HEK293 (cell line): ENCODE results near the gene CHMP6.

Experiments used
- CTCF ChIA-PET: fragments of 350-600 bp; formaldehyde crosslinking; extraction: SDS; loops from one replicate; lab custom pipeline; 2021; ENCODE audit warnings: antibody characterized with exemption; lab: Yijun Ruan, JAX
- POLR2A ChIA-PET: fragments of 300-600 bp; formaldehyde crosslinking; extraction: SDS; loops from one replicate; lab custom pipeline; 2020; ENCODE audit warnings: antibody characterized with exemption, inconsistent platforms; lab: Yijun Ruan, JAX
- H3K27ac ChIP-seq: fragments of 200-500 bp; sonication (Bioruptor generic); 2 replicates; pipeline ENCODE4 v1.5.1; 2014; ENCODE audit warnings: low read depth, low read length, control low read depth, inconsistent platforms; ENCODE audit errors: extremely low read depth
- H3K36me3 ChIP-seq, 2 experiments: fragments of 200-500 bp in 1 of 2; sonication (Bioruptor generic) in 1 of 2; 1 replicate in 1 of 2; 2 replicates in 1 of 2; pipeline ENCODE4 v1.5.1; 2014 to 2017; ENCODE audit warnings: inconsistent platforms in 2 of 2, low read length in 2 of 2; ENCODE audit not compliant: control insufficient read depth in 2 of 2, insufficient read depth in 1 of 2
- H3K4me1 ChIP-seq: fragments of 200-500 bp; sonication (Bioruptor generic); 2 replicates; pipeline ENCODE4 v1.5.1; 2014; ENCODE audit warnings: mild to moderate bottlenecking, low read length, inconsistent platforms; ENCODE audit not compliant: control insufficient read depth, insufficient read depth
- H3K4me3 ChIP-seq: 2 replicates; pipeline ENCODE4 v1.5.1; 2011; ENCODE audit warnings: low read depth, mild to moderate bottlenecking, control low read depth, low read length, moderate library complexity
- H3K9me3 ChIP-seq: fragments of 200-500 bp; sonication (Bioruptor generic); 2 replicates; pipeline ENCODE4 v1.5.1; 2014; ENCODE audit warnings: low read depth, low read length, inconsistent platforms; ENCODE audit not compliant: control insufficient read depth, insufficient read depth
- EGR2 ChIP-seq: fragments of 450-650 bp; formaldehyde crosslinking; IDR thresholded peaks from 2 replicates; pipeline ENCODE4 v1.5.1; 2016; ENCODE audit warnings: low read depth, missing biosample characterization, missing genetic modification characterization
- KLF1 ChIP-seq: fragments of 450-650 bp; formaldehyde crosslinking; IDR thresholded peaks from 2 replicates; pipeline ENCODE4 v1.5.1; 2016; ENCODE audit warnings: missing biosample characterization, missing genetic modification characterization
- MEIS1 ChIP-seq: sonication (generic); formaldehyde crosslinking; IDR thresholded peaks from 2 replicates; pipeline ENCODE4 v1.8.1; 2022; ENCODE audit warnings: missing genetic modification reagents, mild to moderate bottlenecking, borderline replicate concordance
- MYNN ChIP-seq: fragments of 450-650 bp; formaldehyde crosslinking; IDR thresholded peaks from 2 replicates; pipeline ENCODE4 v1.5.1; 2016; ENCODE audit warnings: missing biosample characterization, missing genetic modification characterization, borderline replicate concordance
- TCF7L2 ChIP-seq: IDR thresholded peaks from 2 replicates; pipeline ENCODE4 v1.6.1; 2011; ENCODE audit warnings: low read depth, mild to moderate bottlenecking, inconsistent platforms, low read length, moderate library complexity, borderline replicate concordance
- YY2 ChIP-seq: fragments of 450-650 bp; formaldehyde crosslinking; IDR thresholded peaks from 2 replicates; pipeline ENCODE4 v1.5.1; 2016; ENCODE audit warnings: missing biosample characterization, missing genetic modification characterization
- ZFP3 ChIP-seq: fragments of 450-650 bp; formaldehyde crosslinking; IDR thresholded peaks from 2 replicates; pipeline ENCODE4 v1.5.1; 2016; ENCODE audit warnings: low read depth, missing biosample characterization, missing genetic modification characterization
- ZFP37 ChIP-seq: fragments of 450-650 bp; formaldehyde crosslinking; IDR thresholded peaks from 2 replicates; pipeline ENCODE4 v1.5.1; 2016; ENCODE audit warnings: missing biosample characterization, missing genetic modification characterization
- ZNF112 ChIP-seq: fragments of 450-650 bp; formaldehyde crosslinking; IDR thresholded peaks from 2 replicates; pipeline ENCODE4 v1.5.0; 2017; ENCODE audit warnings: missing biosample characterization, missing genetic modification characterization
- ZNF140 ChIP-seq: fragments of 450-650 bp; formaldehyde crosslinking; IDR thresholded peaks from 2 replicates; pipeline ENCODE4 v1.5.1; 2016; ENCODE audit warnings: missing biosample characterization, missing genetic modification characterization
- ZNF223 ChIP-seq: fragments of 450-650 bp; formaldehyde crosslinking; IDR thresholded peaks from 2 replicates; pipeline ENCODE4 v1.5.1; 2016; ENCODE audit warnings: missing biosample characterization, missing genetic modification characterization
- ZNF514 ChIP-seq: fragments of 450-650 bp; formaldehyde crosslinking; IDR thresholded peaks from 2 replicates; pipeline ENCODE4 v1.5.1; 2016; ENCODE audit warnings: missing biosample characterization, missing genetic modification characterization
- ZNF626 ChIP-seq: fragments of 450-650 bp; sonication (Bioruptor Pico); formaldehyde crosslinking; IDR thresholded peaks from 2 replicates; pipeline ENCODE4 v1.5.1; 2018; ENCODE audit warnings: missing biosample characterization, missing genetic modification characterization, inconsistent platforms
- ZNF707 ChIP-seq: fragments of 450-650 bp; formaldehyde crosslinking; IDR thresholded peaks from 2 replicates; pipeline ENCODE4 v1.5.1; 2016; ENCODE audit warnings: missing biosample characterization, missing genetic modification characterization
- ZNF785 ChIP-seq: fragments of 450-650 bp; formaldehyde crosslinking; IDR thresholded peaks from 2 replicates; pipeline ENCODE4 v1.5.1; 2016; ENCODE audit warnings: missing biosample characterization, missing genetic modification characterization
- ZNF843 ChIP-seq: fragments of 450-650 bp; formaldehyde crosslinking; IDR thresholded peaks from 2 replicates; pipeline ENCODE4 v1.5.1; 2016; ENCODE audit warnings: missing biosample characterization, missing genetic modification characterization
- TF ChIP-seq, protein P1 (sequence below): fragments of 450-650 bp; formaldehyde crosslinking; IDR thresholded peaks from 2 replicates; pipeline ENCODE4 v1.5.1; 2016; ENCODE audit warnings: missing biosample characterization, missing genetic modification characterization
- TF ChIP-seq, protein P2 (sequence below): fragments of 450-650 bp; formaldehyde crosslinking; IDR thresholded peaks from 2 replicates; pipeline ENCODE4 v1.5.1; 2016; ENCODE audit warnings: missing biosample characterization, missing genetic modification characterization
- TF ChIP-seq, protein P3 (sequence below): fragments of 450-650 bp; formaldehyde crosslinking; IDR thresholded peaks from 2 replicates; pipeline ENCODE4 v1.5.1; 2016; ENCODE audit warnings: missing biosample characterization, missing genetic modification characterization, low read depth
- TF ChIP-seq, protein P4 (sequence below): fragments of 450-650 bp; formaldehyde crosslinking; IDR thresholded peaks from 2 replicates; pipeline ENCODE4 v1.5.1; 2017; ENCODE audit warnings: missing biosample characterization, mild to moderate bottlenecking, missing genetic modification characterization, moderate library complexity
- TF ChIP-seq, protein P5 (sequence below): fragments of 450-650 bp; formaldehyde crosslinking; IDR thresholded peaks from 2 replicates; pipeline ENCODE4 v1.5.1; 2016; ENCODE audit warnings: missing biosample characterization, missing genetic modification characterization
- TF ChIP-seq, protein P6 (sequence below): fragments of 450-650 bp; formaldehyde crosslinking; IDR thresholded peaks from 2 replicates; pipeline ENCODE4 v1.5.1; 2016; ENCODE audit warnings: missing biosample characterization, missing genetic modification characterization

Gene CHMP6

DNA sequence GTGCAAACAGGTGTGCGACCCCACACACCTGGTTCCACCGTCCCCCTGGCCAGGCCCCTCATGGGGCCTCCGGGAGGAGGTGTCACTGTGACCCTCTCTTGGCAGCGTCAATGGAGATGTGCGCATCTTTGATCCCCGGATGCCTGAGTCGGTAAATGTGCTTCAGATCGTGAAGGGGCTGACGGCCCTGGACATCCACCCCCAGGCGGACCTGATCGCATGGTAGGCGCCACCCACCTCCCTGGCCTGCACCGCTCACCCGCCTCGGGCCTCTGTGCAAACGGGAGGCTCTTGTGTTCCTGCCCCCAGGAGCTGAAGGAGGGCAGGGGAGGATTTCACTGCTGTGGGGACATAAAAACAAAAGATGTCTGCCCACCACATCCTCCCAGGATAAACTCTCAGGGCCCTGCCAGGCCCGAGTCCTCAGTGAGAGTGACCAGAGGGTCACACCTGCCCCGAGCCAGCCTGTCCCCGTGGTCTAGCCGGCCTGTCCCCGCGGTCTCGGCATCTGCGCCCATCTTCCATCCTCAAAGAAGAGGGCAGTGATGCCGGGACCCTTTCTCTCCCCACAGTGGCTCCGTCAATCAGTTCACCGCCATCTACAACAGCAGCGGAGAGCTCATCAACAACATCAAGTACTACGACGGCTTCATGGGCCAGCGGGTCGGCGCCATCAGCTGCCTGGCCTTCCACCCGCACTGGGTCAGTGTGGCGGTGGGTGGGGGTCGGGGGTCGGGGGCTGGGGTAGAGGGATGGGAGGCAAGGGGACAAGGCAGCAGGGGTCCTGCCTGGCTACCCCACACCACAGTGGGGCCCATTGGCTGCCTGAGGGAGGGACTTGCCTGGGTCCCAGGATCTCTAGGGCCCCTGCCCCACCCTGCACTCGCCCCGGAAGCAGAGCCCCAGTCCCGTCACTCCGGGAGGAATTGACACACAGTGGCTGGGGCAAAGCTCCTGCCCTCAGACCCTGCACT, 29.0 kb upstream of the CHMP6 start:
- Histone ChIP-seq H3K4me3 (no peak overlapping the region), H3K9me3 (no peaks in the 10 kb centered on the region), H3K4me1 (no peaks in the 10 kb centered on the region; the same call in 1 of the 2 replicates), H3K27ac (no peak overlapping the region), H3K36me3 (peaks cover 0 to 26% of the 10 kb centered on the region in 2 experiments; a peak in 1 of 3 replicates)
- ChIA-PET CTCF (no interaction called here), POLR2A (no interaction called here)
- TF ChIP-seq MYNN = no peak
- peak; percentile 62 for TF ChIP-seq EGR2 (tag by site-specific recombination)

DNA sequence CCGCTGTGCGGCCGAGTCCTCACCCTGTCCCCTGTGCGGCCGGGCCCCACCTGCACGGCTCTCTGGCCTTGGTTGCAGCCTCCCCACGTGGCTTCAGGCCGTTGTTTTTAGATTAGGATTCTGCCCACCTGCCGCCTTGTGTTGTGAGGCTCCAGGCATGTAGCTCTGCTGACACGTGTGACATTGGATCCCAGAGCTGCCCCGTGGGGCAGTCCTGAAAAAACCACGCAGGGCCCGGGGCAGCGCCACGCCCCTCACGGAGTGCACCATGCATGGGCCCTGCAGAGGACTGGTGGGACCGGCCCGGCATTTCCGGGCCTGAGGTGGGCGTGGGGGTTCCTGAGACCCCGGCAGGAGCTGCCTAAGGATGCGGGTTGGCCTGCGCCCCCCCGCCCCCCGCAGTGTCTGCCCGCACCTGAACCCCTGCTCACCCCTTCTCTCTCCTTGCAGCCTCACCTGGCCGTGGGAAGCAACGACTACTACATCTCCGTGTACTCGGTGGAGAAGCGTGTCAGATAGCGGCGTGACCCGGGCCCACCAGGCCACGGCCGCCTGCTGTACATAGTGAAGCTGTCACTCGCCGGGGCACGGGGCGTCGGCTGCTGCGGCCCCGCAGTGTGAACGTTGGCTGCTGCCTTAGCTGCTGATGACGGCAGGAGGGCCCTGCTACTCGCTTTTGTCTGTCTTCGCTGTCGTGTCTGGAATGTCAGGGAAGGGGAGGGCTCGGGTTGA, 27.7 kb upstream of the CHMP6 start:
- H3K4me1 ChIP-seq = no peaks in the 10 kb centered on the region; the same call in 1 of the 2 replicates
- POLR2A ChIA-PET = no interaction called here
- no peak overlapping the region for H3K4me3 ChIP-seq
- H3K36me3 ChIP-seq = peaks cover 0 to 26% of the 10 kb centered on the region in 2 experiments; a peak in 1 of 3 replicates
- H3K9me3 ChIP-seq = no peaks in the 10 kb centered on the region
- H3K27ac ChIP-seq = no peak overlapping the region
- TF ChIP-seq ZFP3 (no peak), ZNF112 (tag by site-specific recombination) (no peak), ZNF626 (no peak)
- CTCF ChIA-PET = no interaction called here

DNA sequence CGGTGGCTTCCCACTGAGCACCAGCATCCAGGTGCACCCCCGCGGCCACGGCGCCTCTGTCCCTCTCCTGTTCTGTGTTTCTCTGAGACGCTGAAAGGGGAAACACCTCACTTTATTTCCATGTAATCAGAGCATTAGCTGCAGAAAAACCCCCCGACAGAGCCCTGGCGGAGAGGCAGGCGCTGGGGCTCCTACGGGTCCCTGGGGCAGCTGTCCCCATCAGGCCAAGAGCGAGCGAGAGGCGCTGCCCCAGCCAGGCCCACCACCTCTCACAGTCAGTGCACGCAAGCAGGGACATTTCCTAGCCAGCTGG, 27.1 kb upstream of the CHMP6 start:
- ChIA-PET CTCF (no interaction called here), POLR2A (no interaction called here)
- Histone ChIP-seq H3K27ac (no peak overlapping the region), H3K4me3 (no peak overlapping the region), H3K36me3 (peaks cover 0 to 26% of the 10 kb centered on the region in 2 experiments; a peak in 1 of 3 replicates), H3K9me3 (no peaks in the 10 kb centered on the region), H3K4me1 (no peaks in the 10 kb centered on the region; the same call in 1 of the 2 replicates)
- TF ChIP-seq ZNF843 (tag by site-specific recombination) = no peak
- TF ChIP-seq, protein P1, sequence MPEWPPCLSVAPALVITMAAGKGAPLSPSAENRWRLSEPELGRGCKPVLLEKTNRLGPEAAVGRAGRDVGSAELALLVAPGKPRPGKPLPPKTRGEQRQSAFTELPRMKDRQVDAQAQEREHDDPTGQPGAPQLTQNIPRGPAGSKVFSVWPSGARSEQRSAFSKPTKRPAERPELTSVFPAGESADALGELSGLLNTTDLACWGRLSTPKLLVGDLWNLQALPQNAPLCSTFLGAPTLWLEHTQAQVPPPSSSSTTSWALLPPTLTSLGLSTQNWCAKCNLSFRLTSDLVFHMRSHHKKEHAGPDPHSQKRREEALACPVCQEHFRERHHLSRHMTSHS = no peak
- TF ChIP-seq, protein P2, sequence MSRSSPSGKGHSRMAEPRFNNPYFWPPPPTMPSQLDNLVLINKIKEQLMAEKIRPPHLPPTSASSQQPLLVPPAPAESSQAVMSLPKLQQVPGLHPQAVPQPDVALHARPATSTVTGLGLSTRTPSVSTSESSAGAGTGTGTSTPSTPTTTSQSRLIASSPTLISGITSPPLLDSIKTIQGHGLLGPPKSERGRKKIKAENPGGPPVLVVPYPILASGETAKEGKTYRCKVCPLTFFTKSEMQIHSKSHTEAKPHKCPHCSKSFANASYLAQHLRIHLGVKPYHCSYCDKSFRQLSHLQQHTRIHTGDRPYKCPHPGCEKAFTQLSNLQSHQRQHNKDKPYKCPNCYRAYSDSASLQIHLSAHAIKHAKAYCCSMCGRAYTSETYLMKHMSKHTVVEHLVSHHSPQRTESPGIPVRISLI (tag by site-specific recombination) = no peak
- TF ChIP-seq, protein P3, sequence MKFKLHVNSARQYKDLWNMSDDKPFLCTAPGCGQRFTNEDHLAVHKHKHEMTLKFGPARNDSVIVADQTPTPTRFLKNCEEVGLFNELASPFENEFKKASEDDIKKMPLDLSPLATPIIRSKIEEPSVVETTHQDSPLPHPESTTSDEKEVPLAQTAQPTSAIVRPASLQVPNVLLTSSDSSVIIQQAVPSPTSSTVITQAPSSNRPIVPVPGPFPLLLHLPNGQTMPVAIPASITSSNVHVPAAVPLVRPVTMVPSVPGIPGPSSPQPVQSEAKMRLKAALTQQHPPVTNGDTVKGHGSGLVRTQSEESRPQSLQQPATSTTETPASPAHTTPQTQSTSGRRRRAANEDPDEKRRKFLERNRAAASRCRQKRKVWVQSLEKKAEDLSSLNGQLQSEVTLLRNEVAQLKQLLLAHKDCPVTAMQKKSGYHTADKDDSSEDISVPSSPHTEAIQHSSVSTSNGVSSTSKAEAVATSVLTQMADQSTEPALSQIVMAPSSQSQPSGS (tag by site-specific recombination) = no peak
- TF ChIP-seq TCF7L2 = no peak
- TF ChIP-seq, protein P4, sequence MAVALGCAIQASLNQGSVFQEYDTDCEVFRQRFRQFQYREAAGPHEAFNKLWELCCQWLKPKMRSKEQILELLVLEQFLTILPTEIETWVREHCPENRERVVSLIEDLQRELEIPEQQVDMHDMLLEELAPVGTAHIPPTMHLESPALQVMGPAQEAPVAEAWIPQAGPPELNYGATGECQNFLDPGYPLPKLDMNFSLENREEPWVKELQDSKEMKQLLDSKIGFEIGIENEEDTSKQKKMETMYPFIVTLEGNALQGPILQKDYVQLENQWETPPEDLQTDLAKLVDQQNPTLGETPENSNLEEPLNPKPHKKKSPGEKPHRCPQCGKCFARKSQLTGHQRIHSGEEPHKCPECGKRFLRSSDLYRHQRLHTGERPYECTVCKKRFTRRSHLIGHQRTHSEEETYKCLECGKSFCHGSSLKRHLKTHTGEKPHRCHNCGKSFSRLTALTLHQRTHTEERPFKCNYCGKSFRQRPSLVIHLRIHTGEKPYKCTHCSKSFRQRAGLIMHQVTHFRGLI (tag by site-specific recombination) = no peak
- no peak for TF ChIP-seq ZNF223 (tag by site-specific recombination)
- TF ChIP-seq YY2 (tag by site-specific recombination) = no peak
- TF ChIP-seq, protein P5, sequence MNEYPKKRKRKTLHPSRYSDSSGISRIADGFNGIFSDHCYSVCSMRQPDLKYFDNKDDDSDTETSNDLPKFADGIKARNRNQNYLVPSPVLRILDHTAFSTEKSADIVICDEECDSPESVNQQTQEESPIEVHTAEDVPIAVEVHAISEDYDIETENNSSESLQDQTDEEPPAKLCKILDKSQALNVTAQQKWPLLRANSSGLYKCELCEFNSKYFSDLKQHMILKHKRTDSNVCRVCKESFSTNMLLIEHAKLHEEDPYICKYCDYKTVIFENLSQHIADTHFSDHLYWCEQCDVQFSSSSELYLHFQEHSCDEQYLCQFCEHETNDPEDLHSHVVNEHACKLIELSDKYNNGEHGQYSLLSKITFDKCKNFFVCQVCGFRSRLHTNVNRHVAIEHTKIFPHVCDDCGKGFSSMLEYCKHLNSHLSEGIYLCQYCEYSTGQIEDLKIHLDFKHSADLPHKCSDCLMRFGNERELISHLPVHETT (tag by site-specific recombination) = no peak
- no peak for TF ChIP-seq ZNF707 (tag by site-specific recombination)
- TF ChIP-seq MEIS1 (CRISPR knock-in tag) = no peak
- TF ChIP-seq ZNF785 (tag by site-specific recombination) = no peak
- TF ChIP-seq MYNN = no peak
- no peak for TF ChIP-seq ZNF140 (tag by site-specific recombination)
- TF ChIP-seq, protein P6, sequence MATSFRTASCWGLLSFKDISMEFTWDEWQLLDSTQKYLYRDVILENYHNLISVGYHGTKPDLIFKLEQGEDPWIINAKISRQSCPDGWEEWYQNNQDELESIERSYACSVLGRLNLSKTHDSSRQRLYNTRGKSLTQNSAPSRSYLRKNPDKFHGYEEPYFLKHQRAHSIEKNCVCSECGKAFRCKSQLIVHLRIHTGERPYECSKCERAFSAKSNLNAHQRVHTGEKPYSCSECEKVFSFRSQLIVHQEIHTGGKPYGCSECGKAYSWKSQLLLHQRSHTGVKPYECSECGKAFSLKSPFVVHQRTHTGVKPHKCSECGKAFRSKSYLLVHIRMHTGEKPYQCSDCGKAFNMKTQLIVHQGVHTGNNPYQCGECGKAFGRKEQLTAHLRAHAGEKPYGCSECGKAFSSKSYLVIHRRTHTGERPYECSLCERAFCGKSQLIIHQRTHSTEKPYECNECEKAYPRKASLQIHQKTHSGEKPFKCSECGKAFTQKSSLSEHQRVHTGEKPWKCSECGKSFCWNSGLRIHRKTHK (tag by site-specific recombination) = no peak
- TF ChIP-seq ZFP37 (tag by site-specific recombination) = no peak
- TF ChIP-seq KLF1 (tag by site-specific recombination) = no peak
- TF ChIP-seq ZNF514 = no peak
